ENCODE results near the gene TTC39A.

TTC39A gene

GRCh38 chr1:51330331-51331201, at the start of gene TTC39A:
Gene TTC39A, minus strand, starts transcription at chr1:51330562. Its CDS starts 85 bp downstream, at chr1:51330477.
- no peak for DNase-seq (ENCODE audit: low read depth, low spot score)

GRCh38 chr1:51378871-51379270, 48.5 kb upstream of the TTC39A start:
- no peak for DNase-seq (ENCODE audit: low read depth, low spot score)

GRCh38 chr1:51373898-51374297, 43.5 kb upstream of the TTC39A start:
- DNase-seq (ENCODE audit: low read depth, low spot score), result no peak

- DNase-seq (ENCODE audit: low read depth, low spot score), result no peak
Measured at GRCh38 chr1:51372561-51372960, 42.2 kb upstream of the TTC39A start.

- no peak for DNase-seq (ENCODE audit: low read depth, low spot score)
Measured at GRCh38 chr1:51369171-51369570, 38.8 kb upstream of the TTC39A start.

GRCh38 chr1:51365774-51366173, 35.4 kb upstream of the TTC39A start:
- no peak for DNase-seq (ENCODE audit: low read depth, low spot score)

GRCh38 chr1:51359879-51360278, 29.5 kb upstream of the TTC39A start:
- no peak for DNase-seq (ENCODE audit: low read depth, low spot score)

- no peak for DNase-seq (ENCODE audit: low read depth, low spot score)
Measured at GRCh38 chr1:51355382-51355781, 25.0 kb upstream of the TTC39A start.

GRCh38 chr1:51354416-51354815, 24.1 kb upstream of the TTC39A start:
- DNase-seq (ENCODE audit: low read depth, low spot score), result no peak

GRCh38 chr1:51351907-51352306, 21.5 kb upstream of the TTC39A start:
- no peak for DNase-seq (ENCODE audit: low read depth, low spot score)

- no peak for DNase-seq (ENCODE audit: low read depth, low spot score)
Measured at GRCh38 chr1:51349862-51350261, 19.5 kb upstream of the TTC39A start.

- DNase-seq (ENCODE audit: low read depth, low spot score), result no peak
Measured at GRCh38 chr1:51348147-51348527, 17.8 kb upstream of the TTC39A start.

GRCh38 chr1:51347398-51348146, 17.2 kb upstream of the TTC39A start:
- no peak for DNase-seq (ENCODE audit: low read depth, low spot score)

GRCh38 chr1:51346086-51346942, 16.0 kb upstream of the TTC39A start:
- DNase-seq (ENCODE audit: low read depth, low spot score), result no peak

- DNase-seq (ENCODE audit: low read depth, low spot score), result no peak
Measured at GRCh38 chr1:51345300-51345687, 14.9 kb upstream of the TTC39A start.

- no peak for DNase-seq (ENCODE audit: low read depth, low spot score)
Measured at GRCh38 chr1:51344602-51345299, 14.4 kb upstream of the TTC39A start.

- DNase-seq (ENCODE audit: low read depth, low spot score), result no peak
Measured at GRCh38 chr1:51344276-51344601, 13.9 kb upstream of the TTC39A start.

- no peak for DNase-seq (ENCODE audit: low read depth, low spot score)
Measured at GRCh38 chr1:51343624-51344023, 13.3 kb upstream of the TTC39A start.

GRCh38 chr1:51342591-51343206, 12.3 kb upstream of the TTC39A start:
- DNase-seq (ENCODE audit: low read depth, low spot score), result no peak

- no peak for DNase-seq (ENCODE audit: low read depth, low spot score)
Measured at GRCh38 chr1:51341876-51342496, 11.6 kb upstream of the TTC39A start.

- DNase-seq (ENCODE audit: low read depth, low spot score), result no peak
Measured at GRCh38 chr1:51340380-51340779, 10.0 kb upstream of the TTC39A start.

Data from activated CD4-positive, CD25-positive, alpha-beta regulatory T cell treated with anti-CD3 and anti-CD28 coated beads, Interleukin-2, amount 50 U/mL, for 16 hours (primary cell).